Adrenal gland (tissue), 12 donors: ENCODE results near the gene NFRKB. TPM values are rescaled to one million over a fixed set of nuclear protein-coding genes. Genes with fewer than 3 reads are reported as not detected.
A peak's percentile ranks its signal among the peaks of the same experiment; 100 is the strongest.

ENCODE experiments used
- DNase-seq, 7 donors: peaks; one replicate each; pipeline ENCODE4 v3.0.0-alpha.2; 2019 to 2020
- H3K27ac ChIP-seq, 5 donors: fragments of 200-600 bp; sonication (generic) in 4 of 5; 1 replicate in 3 of 5; 2 replicates in 2 of 5; pipeline versions ENCODE4 v1.5.1 to v1.8.0; 2016 to 2020; ENCODE audit warnings: mild to moderate bottlenecking in 1 of 5
- H3K27me3 ChIP-seq: fragments of 200-600 bp; 2 replicates; pipeline ENCODE4 v1.8.0; 2021
- H3K36me3 ChIP-seq, 2 donors: fragments of 200-600 bp; replicated peaks in 1 of 2; 1 replicate in 1 of 2; 2 replicates in 1 of 2; pipeline versions ENCODE4 v1.5.1 to v1.8.0; 2018 to 2022
- H3K4me1 ChIP-seq, 2 donors: fragments of 200-600 bp; replicated peaks in 1 of 2; 1 replicate in 1 of 2; 2 replicates in 1 of 2; pipeline versions ENCODE4 v1.5.1 to v1.8.0; 2018 to 2021
- H3K4me3 ChIP-seq, 4 donors: fragments of 200-600 bp; sonication (generic) in 3 of 4; one replicate each; pipeline ENCODE4 v1.5.1; 2016 to 2018
- H3K9me3 ChIP-seq, 3 donors: fragments of 200-600 bp; sonication (generic) in 1 of 3; replicated peaks in 1 of 3; 1 replicate in 2 of 3; 2 replicates in 1 of 3; pipeline versions ENCODE4 v1.5.1 to v1.8.0; 2016 to 2021
- POLR2A ChIP-seq, 2 donors: fragments of 450-650 bp; IDR thresholded peaks; one replicate each; pipeline ENCODE4 v1.6.1; 2017; ENCODE audit warnings: antibody characterized with exemption in 2 of 2, mild to moderate bottlenecking in 2 of 2, moderate library complexity in 1 of 2
- WGBS, 4 donors: extraction: QIAGEN DNeasy Blood & Tissue Kit in 2 of 4; methylation state at CpG; one replicate each; pipeline versions ENCODE4 v1.1.5 to v1.1.7; 2013 to 2017; 5-methylcytosine and 5-hydroxymethylcytosine counted together
- intact Hi-C, 2 donors: fragments of 100-400 bp; cut with DNase I; formaldehyde crosslinking; loops; one replicate each; pipeline versions ENCODE4 v1.14.1 to v1.15.0; 2022 to 2023
- polyA plus RNA-seq, 3 donors: library from polyadenylated mRNA; stranded (reverse); fragments of 200-250 nt in 2 of 3; fragments of 350-450 nt in 1 of 3; fragmentation: Illumina TruSeq in 1 of 3; extraction: RNeasy Lipid Tissue Mini Kit (QIAGEN cat#74804) in 1 of 3; gene quantifications; one replicate each; pipeline ENCODE4 v1.2.3, GENCODE V29; 2013 to 2014
- total RNA-seq, 9 donors: library from RNA; depleted of rRNA in 4 of 9; stranded (reverse); fragments of >200 nt in 4 of 9; fragments of 120-200 nt in 1 of 9; fragmentation: NEBNext Ultra II Directional in 1 of 9; extraction: Animal tissue kit (Norgen Biotek cat#: 25700) in 1 of 9; gene quantifications; one replicate each; pipeline versions ENCODE4 v1.1.0 to v1.2.4, GENCODE V29; 2013 to 2023
- TF ChIP-seq, protein P1 (sequence below), 6 experiments: fragments of 450-650 bp in 4 of 6; fragments of 200-600 bp in 2 of 6; sonication (generic) in 1 of 6; IDR thresholded peaks; 1 replicate in 5 of 6; 2 replicates in 1 of 6; pipeline versions ENCODE4 v1.5.1 to v1.8.0; 2016 to 2021; ENCODE audit warnings: antibody characterized with exemption in 6 of 6, mild to moderate bottlenecking in 2 of 6, moderate library complexity in 1 of 6
- donor health status: healthy with polysubstance abuse.
- donor health status: Bipolar disorder and iron deficiency.
- donor health status: DM: yes; HTN: yes; CAD: no.
- donor health status: DM: no; HTN: no; CAD: no.
- donor health status: DM: no; HTN: no; CAD: no.
- donor health status: DM: yes; HTN: yes; CAD: no.

NFRKB gene
- total and polyA plus RNA-seq, 12 donors: 8.7 to 30.2 (median 21.0) TPM

DNA sequence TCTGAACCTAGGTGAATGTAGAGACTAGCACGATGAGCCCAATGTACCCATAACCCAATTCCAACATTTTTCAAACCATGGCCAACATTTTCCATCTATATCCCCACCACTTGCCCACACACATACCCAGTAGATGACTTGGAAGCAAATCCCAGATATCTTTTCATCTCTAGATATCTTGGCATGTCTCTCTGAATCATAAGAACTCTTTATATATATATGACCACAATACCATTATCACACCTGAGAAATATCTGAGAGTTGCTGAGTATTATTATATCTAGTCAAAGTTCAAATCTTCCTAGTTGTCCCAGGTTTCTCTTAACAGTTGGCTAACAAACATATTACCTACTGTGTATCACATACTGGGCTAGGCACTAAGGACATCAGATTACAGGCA lies 37.9 kb upstream of the NFRKB start:
- no peak for DNase-seq
- Histone ChIP-seq H3K4me1 (no peaks in the 10 kb centered on the region), H3K27me3 (no peaks in the 10 kb centered on the region), H3K4me3 (no peak overlapping the region), H3K27ac (no peak overlapping the region), H3K9me3 (no peaks in the 10 kb centered on the region), H3K36me3 (no peaks in the 10 kb centered on the region)
- intact Hi-C loops: no loop called here
- 95 to 100% (median 98%) methylated on average over 1 of the region's 1 CpG for WGBS, 4 donors
- TF ChIP-seq, protein P1, sequence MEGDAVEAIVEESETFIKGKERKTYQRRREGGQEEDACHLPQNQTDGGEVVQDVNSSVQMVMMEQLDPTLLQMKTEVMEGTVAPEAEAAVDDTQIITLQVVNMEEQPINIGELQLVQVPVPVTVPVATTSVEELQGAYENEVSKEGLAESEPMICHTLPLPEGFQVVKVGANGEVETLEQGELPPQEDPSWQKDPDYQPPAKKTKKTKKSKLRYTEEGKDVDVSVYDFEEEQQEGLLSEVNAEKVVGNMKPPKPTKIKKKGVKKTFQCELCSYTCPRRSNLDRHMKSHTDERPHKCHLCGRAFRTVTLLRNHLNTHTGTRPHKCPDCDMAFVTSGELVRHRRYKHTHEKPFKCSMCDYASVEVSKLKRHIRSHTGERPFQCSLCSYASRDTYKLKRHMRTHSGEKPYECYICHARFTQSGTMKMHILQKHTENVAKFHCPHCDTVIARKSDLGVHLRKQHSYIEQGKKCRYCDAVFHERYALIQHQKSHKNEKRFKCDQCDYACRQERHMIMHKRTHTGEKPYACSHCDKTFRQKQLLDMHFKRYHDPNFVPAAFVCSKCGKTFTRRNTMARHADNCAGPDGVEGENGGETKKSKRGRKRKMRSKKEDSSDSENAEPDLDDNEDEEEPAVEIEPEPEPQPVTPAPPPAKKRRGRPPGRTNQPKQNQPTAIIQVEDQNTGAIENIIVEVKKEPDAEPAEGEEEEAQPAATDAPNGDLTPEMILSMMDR (IDR thresholded peaks at IDR 0.05): no peak
- TF ChIP-seq POLR2A (IDR thresholded peaks at IDR 0.05): no peak

DNA sequence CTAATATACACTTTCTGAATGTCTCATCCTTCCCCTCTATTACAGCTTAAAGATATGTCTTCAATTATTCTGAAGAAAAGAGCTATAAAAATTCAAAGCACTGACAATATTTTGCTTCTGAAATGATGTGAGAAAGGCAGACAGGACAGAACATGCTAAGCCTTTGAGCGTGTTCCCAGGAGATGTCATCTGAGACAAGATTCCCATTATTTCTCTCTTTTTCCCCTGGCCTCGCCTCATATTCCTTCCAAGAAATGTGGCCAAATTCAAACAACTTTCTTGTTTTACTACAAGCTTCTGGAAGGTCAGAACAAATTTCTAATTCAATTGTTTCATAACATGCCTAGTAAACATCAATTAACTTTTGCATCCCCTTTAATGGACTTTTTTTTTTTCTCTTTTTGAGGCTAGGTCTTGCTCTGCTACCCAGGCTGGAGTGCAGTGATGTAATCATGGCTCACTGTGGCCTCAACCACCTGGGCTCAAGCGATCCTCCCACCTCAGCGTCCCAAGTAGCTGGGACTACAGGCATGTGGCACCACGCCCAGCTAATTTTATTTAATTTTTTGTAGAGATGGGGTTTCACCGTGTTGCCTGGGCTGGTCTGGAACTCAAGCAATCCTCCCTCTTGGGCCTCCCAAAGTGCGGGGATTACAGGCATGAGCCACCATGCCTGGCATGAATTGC lies 37.1 kb upstream of the NFRKB start:
- Histone ChIP-seq H3K27ac (no peak overlapping the region), H3K4me1 (no peaks in the 10 kb centered on the region), H3K36me3 (no peaks in the 10 kb centered on the region), H3K9me3 (no peaks in the 10 kb centered on the region), H3K4me3 (no peak overlapping the region), H3K27me3 (no peaks in the 10 kb centered on the region)
- 91 to 94% (median 93%) methylated on average over 7 of the region's 7 CpGs for WGBS, 4 donors
- intact Hi-C loops: no loop called here
- DNase-seq: no peak
- TF ChIP-seq POLR2A (IDR thresholded peaks at IDR 0.05): no peak
- TF ChIP-seq, protein P1 (IDR thresholded peaks at IDR 0.05): no peak

DNA sequence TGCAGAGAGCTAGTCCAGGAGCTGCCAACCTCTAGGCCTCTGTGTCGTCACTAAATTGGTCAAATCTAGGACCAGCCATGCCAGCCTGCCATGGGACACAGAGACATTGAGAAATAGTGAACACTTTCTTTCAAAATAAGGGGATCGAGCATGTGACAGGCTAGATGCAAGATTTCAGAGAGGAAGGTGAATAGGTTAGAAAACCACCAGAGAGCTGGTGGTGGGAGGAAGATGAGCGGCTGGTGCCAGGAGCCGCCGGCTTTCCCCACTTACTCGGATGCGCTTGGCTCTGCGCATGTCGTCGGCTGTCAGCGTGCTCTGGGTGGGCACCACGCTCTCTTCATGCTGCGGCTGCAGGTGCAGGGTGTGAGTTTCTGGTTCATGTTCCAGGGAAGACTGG lies 35.4 kb upstream of the NFRKB start:
- H3K9me3 ChIP-seq: no peaks in the 10 kb centered on the region
- H3K36me3 ChIP-seq: no peaks in the 10 kb centered on the region
- WGBS, 4 donors: 82 to 91% (median 90%) methylated on average over 13 of the region's 13 CpGs
- intact Hi-C loops: no loop called here
- H3K4me3 ChIP-seq: no peak overlapping the region
- no peaks in the 10 kb centered on the region for H3K27me3 ChIP-seq
- no peak for DNase-seq
- TF ChIP-seq POLR2A (IDR thresholded peaks at IDR 0.05): no peak
- TF ChIP-seq, protein P1 (IDR thresholded peaks at IDR 0.05): no peak
- no peak overlapping the region for H3K27ac ChIP-seq
- no peaks in the 10 kb centered on the region for H3K4me1 ChIP-seq

DNA sequence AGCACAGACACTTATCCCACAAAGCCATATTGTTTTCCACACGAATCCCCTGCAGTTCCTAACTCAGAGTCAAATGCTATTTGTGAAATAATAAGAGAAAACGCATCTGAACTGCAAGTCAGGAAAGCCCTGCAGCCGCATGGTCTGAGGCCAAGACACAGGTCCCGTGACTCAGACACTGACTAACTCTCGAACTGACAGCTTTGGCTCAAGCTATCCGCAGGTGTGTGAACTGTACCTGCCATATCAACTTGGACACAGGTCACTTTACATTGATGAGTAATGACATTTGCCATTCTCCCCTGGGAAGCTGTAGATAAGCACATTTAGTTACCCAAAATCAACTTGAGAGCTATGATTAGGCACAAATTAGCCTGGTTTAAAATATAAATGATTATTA lies 34.9 kb upstream of the NFRKB start:
- Histone ChIP-seq H3K9me3 (no peaks in the 10 kb centered on the region), H3K4me1 (no peaks in the 10 kb centered on the region), H3K27ac (no peak overlapping the region), H3K4me3 (no peak overlapping the region), H3K27me3 (no peaks in the 10 kb centered on the region), H3K36me3 (no peaks in the 10 kb centered on the region)
- DNase-seq: peak in 1 of 7 donors; percentile 19
- intact Hi-C loops: no loop called here
- TF ChIP-seq, protein P1 (IDR thresholded peaks at IDR 0.05): no peak
- TF ChIP-seq POLR2A (IDR thresholded peaks at IDR 0.05): no peak
- WGBS, 4 donors: 58 to 83% (median 69%) methylated on average over 6 of the region's 6 CpGs
